ENCODE measurements around the gene FAM53A.
"Not testable (repeated sequence)": the region's sequence is repeated elsewhere in the genome, so short reads cannot be mapped to it uniquely, and the experiment has no call there.

Gene FAM53A

GRCh38 chr4:1641671-1642070 is 42.4 kb downstream of the FAM53A start:
- no peak for TF ChIP-seq CTCF (IDR thresholded peaks at IDR 0.05; ENCODE audit: low read depth, low read length)
- no peak overlapping the region for H3K4me3 ChIP-seq (ENCODE audit: low read depth, low read length)
- no peak for DNase-seq (ENCODE audit: low read depth, low spot score)
- in situ Hi-C loops (cut with HindIII; ENCODE audit: low sequenced_read_pairs), result no loop called here

GRCh38 chr4:1640716-1641503 is 43.2 kb downstream of the FAM53A start:
- DNase-seq (ENCODE audit: low read depth, low spot score); in situ Hi-C loops (cut with HindIII; ENCODE audit: low sequenced_read_pairs); H3K4me3 ChIP-seq (ENCODE audit: low read depth, low read length): not testable (repeated sequence)

GRCh38 chr4:1640190-1640589 is 43.9 kb downstream of the FAM53A start:
- in situ Hi-C loops (cut with HindIII; ENCODE audit: low sequenced_read_pairs), result no loop called here
- no peak for DNase-seq (ENCODE audit: low read depth, low spot score)
- H3K4me3 ChIP-seq (ENCODE audit: low read depth, low read length), result no peak overlapping the region
- no peak for TF ChIP-seq CTCF (IDR thresholded peaks at IDR 0.05; ENCODE audit: low read depth, low read length)

GRCh38 chr4:1639299-1639868 is 44.7 kb downstream of the FAM53A start:
- no peak for TF ChIP-seq CTCF (IDR thresholded peaks at IDR 0.05; ENCODE audit: low read depth, low read length)
- DNase-seq (ENCODE audit: low read depth, low spot score), result no peak
- in situ Hi-C loops (cut with HindIII; ENCODE audit: low sequenced_read_pairs), result no loop called here
- H3K4me3 ChIP-seq (ENCODE audit: low read depth, low read length), result no peak overlapping the region

GRCh38 chr4:1638873-1639272 is 45.2 kb downstream of the FAM53A start:
- no peak for TF ChIP-seq CTCF (IDR thresholded peaks at IDR 0.05; ENCODE audit: low read depth, low read length)
- H3K4me3 ChIP-seq (ENCODE audit: low read depth, low read length), result no peak overlapping the region
- DNase-seq (ENCODE audit: low read depth, low spot score), result no peak
- in situ Hi-C loops (cut with HindIII; ENCODE audit: low sequenced_read_pairs), result no loop called here

- in situ Hi-C loops (cut with HindIII; ENCODE audit: low sequenced_read_pairs), result no loop called here
- no peak for TF ChIP-seq CTCF (IDR thresholded peaks at IDR 0.05; ENCODE audit: low read depth, low read length)
- no peak for DNase-seq (ENCODE audit: low read depth, low spot score)
- H3K4me3 ChIP-seq (ENCODE audit: low read depth, low read length), result no peak overlapping the region
Measured at GRCh38 chr4:1638272-1638598, 45.9 kb downstream of the FAM53A start.

- TF ChIP-seq CTCF (IDR thresholded peaks at IDR 0.05; ENCODE audit: low read depth, low read length), result no peak
- H3K4me3 ChIP-seq (ENCODE audit: low read depth, low read length), result no peak overlapping the region
- in situ Hi-C loops (cut with HindIII; ENCODE audit: low sequenced_read_pairs), result no loop called here
- no peak for DNase-seq (ENCODE audit: low read depth, low spot score)
Measured at GRCh38 chr4:1637580-1638271, 46.4 kb downstream of the FAM53A start.
